Measurements from ENCODE around the gene PKLR.

DNA sequence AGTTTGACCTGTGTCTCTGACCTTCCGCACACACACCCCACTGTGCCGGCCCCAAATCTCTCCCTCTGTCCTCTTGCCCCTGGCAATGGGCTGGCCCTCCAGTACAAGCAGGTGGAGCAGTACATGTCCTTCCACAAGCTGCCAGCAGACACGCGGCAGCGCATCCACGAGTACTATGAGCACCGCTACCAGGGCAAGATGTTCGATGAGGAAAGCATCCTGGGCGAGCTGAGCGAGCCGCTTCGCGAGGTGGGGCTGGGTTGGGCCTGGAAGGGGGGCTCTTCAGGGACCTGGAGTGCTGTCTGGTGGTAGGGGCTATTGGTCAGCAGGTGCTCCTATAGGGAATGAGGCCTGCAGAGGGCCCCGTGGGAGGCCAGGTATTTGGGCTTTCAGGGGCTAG, 16.2 kb downstream of the PKLR start:
- no peak for TF ChIP-seq MAZ (IDR thresholded peaks at IDR 0.05; ENCODE audit: borderline replicate concordance, low read depth, low read length)
- no peak for TF ChIP-seq CEBPB (IDR thresholded peaks at IDR 0.05; ENCODE audit: low read depth, low read length)
- no peak for TF ChIP-seq CTCF (conservative IDR thresholded peaks at IDR 0.05; ENCODE audit: low read depth, low read length)
- no peak for TF ChIP-seq MAFK (IDR thresholded peaks at IDR 0.05; ENCODE audit: low read depth, low read length)
- no peak for TF ChIP-seq BHLHE40 (IDR thresholded peaks at IDR 0.05; ENCODE audit: low read depth, low read length)
- TF ChIP-seq, protein P1, sequence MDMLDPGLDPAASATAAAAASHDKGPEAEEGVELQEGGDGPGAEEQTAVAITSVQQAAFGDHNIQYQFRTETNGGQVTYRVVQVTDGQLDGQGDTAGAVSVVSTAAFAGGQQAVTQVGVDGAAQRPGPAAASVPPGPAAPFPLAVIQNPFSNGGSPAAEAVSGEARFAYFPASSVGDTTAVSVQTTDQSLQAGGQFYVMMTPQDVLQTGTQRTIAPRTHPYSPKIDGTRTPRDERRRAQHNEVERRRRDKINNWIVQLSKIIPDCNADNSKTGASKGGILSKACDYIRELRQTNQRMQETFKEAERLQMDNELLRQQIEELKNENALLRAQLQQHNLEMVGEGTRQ (IDR thresholded peaks at IDR 0.05; ENCODE audit: low read depth, low read length) = no peak
- no peak for TF ChIP-seq RAD21 (IDR thresholded peaks at IDR 0.05; ENCODE audit: low read length)
- no peak for TF ChIP-seq ELK1 (IDR thresholded peaks at IDR 0.05; ENCODE audit: borderline replicate concordance, low read depth, low read length)
- no peak for TF ChIP-seq FOS (IDR thresholded peaks at IDR 0.05; ENCODE audit: low read depth, low read length)
- TF ChIP-seq CHD1 (IDR thresholded peaks at IDR 0.05; ENCODE audit: low read depth, low read length) = no peak
- TF ChIP-seq MXI1 (IDR thresholded peaks at IDR 0.05; ENCODE audit: borderline replicate concordance, low read depth, low read length) = no peak
- TF ChIP-seq SMC3 (IDR thresholded peaks at IDR 0.05; ENCODE audit: low read depth, low read length) = no peak
- no peak for TF ChIP-seq POLR2A (IDR thresholded peaks at IDR 0.05; ENCODE audit: low read depth, low read length)
- TF ChIP-seq RCOR1 (IDR thresholded peaks at IDR 0.05; ENCODE audit: insufficient replicate concordance, low read length) = no peak
